PC-3 (cell line): ENCODE results near the gene TRAPPC13. TPM values are rescaled to one million over a fixed set of nuclear protein-coding genes. Genes with fewer than 3 reads are reported as not detected.
A peak's percentile ranks its signal among the peaks of the same experiment; 100 is the strongest.

ENCODE experiments used
- ATAC-seq: fragments of 200-7000 bp; cut with Tn5 transposase; 2 replicates; pipeline ENCODE4 v1.9.1; 2020; ENCODE audit warnings: mild to moderate bottlenecking, moderate library complexity
- BruUV-seq: library from RNA; stranded (reverse); fragments of 400-500 nt; replicated peaks from 2 replicates; lab custom pipeline; 2021; lab: Mats Ljungman, UMichigan
- CTCF ChIA-PET: fragments of 300-600 bp; sonication (Branson Sonifier 250); formaldehyde crosslinking; loops from one replicate; lab custom pipeline; 2022; ENCODE audit warnings: antibody characterized with exemption; lab: Charles Lee
- POLR2A ChIA-PET: fragments of 300-600 bp; sonication (Branson Sonifier 250); formaldehyde crosslinking; loops from one replicate; lab custom pipeline; 2022; ENCODE audit warnings: antibody characterized with exemption; ENCODE audit not compliant: unreplicated experiment; lab: Charles Lee
- DNase-seq: peaks from one replicate; pipeline ENCODE4 v3.0.0-alpha.2; 2015
- H2AFZ ChIP-seq: fragments of 300-600 bp; sonication (generic); 2 replicates; pipeline ENCODE4 v1.6.0; 2016; ENCODE audit warnings: antibody characterized with exemption, low read length
- H3F3A ChIP-seq: fragments of 300-600 bp; sonication (generic); one replicate; pipeline ENCODE4 v1.6.0; 2017; ENCODE audit warnings: antibody characterized with exemption, low read length, control low read depth, mild to moderate bottlenecking; ENCODE audit not compliant: unreplicated experiment
- H3K27ac ChIP-seq: fragments of 300-600 bp; sonication (generic); 2 replicates; pipeline ENCODE4 v1.5.1; 2016; ENCODE audit warnings: mild to moderate bottlenecking, low read length
- H3K27me3 ChIP-seq: fragments of 300-600 bp; sonication (generic); 2 replicates; pipeline ENCODE4 v1.6.1; 2016; ENCODE audit warnings: low read length, mixed read lengths
- H3K36me3 ChIP-seq: fragments of 300-600 bp; sonication (generic); 2 replicates; pipeline ENCODE4 v1.6.1; 2016; ENCODE audit warnings: low read depth, mixed run types, low read length, mixed read lengths
- H3K4me1 ChIP-seq: fragments of 300-600 bp; sonication (generic); 2 replicates; pipeline ENCODE4 v1.5.1; 2016; ENCODE audit warnings: low read length; ENCODE audit not compliant: insufficient read depth
- H3K4me2 ChIP-seq: fragments of 300-600 bp; sonication (generic); 2 replicates; pipeline ENCODE4 v1.6.0; 2016; ENCODE audit warnings: low read length
- H3K4me3 ChIP-seq: fragments of 300-600 bp; sonication (generic); 2 replicates; pipeline ENCODE4 v1.5.1; 2016; ENCODE audit warnings: mild to moderate bottlenecking, low read length, mixed read lengths
- H3K79me2 ChIP-seq: fragments of 300-600 bp; sonication (generic); 2 replicates; pipeline ENCODE4 v1.6.1; 2017; ENCODE audit warnings: low read length, mixed read lengths
- H3K9ac ChIP-seq: fragments of 300-600 bp; sonication (generic); 2 replicates; pipeline ENCODE4 v1.6.0; 2016; ENCODE audit warnings: mild to moderate bottlenecking, low read length
- H3K9me2 ChIP-seq: fragments of 300-600 bp; sonication (generic); replicated peaks from 2 replicates; pipeline ENCODE4 v1.6.1; 2016; ENCODE audit warnings: mixed run types, low read length, mixed read lengths
- H3K9me3 ChIP-seq: fragments of 300-600 bp; sonication (generic); 2 replicates; pipeline ENCODE4 v1.6.1; 2016; ENCODE audit warnings: low read length, mixed read lengths
- H4K20me1 ChIP-seq: fragments of 300-600 bp; sonication (generic); 2 replicates; pipeline ENCODE4 v1.6.1; 2016; ENCODE audit warnings: low read length, mixed read lengths
- EZH2 ChIP-seq: fragments of 300-600 bp; sonication (generic); IDR thresholded peaks from one replicate; pipeline ENCODE4 v1.6.1; 2017; ENCODE audit warnings: antibody characterized with exemption, mild to moderate bottlenecking, low read length; ENCODE audit not compliant: unreplicated experiment
- EZH2phosphoT487 ChIP-seq: fragments of 300-600 bp; sonication (generic); IDR thresholded peaks from 2 replicates; pipeline ENCODE4 v1.6.1; 2018; ENCODE audit warnings: mild to moderate bottlenecking, antibody characterized with exemption, low read length, borderline replicate concordance
- intact Hi-C: fragments of 100-400 bp; cut with micrococcal nuclease; formaldehyde crosslinking; loops from 2 replicates; pipeline ENCODE4 v1.9.0; 2023
- total RNA-seq: library from RNA; depleted of rRNA; stranded (reverse); fragments of >200 nt; gene quantifications from 2 replicates; pipeline ENCODE4 v1.2.3, GENCODE V29; 2014
- TF ChIP-seq, protein P1 (sequence below): fragments of 300-600 bp; sonication (generic); conservative IDR thresholded peaks from 2 replicates; pipeline ENCODE4 v1.5.1; 2017; ENCODE audit warnings: antibody characterized with exemption, low read depth, mild to moderate bottlenecking, low read length

The TRAPPC13 gene
- total RNA-seq, 1 experiment from 2014 or later = 6.6 TPM

DNA sequence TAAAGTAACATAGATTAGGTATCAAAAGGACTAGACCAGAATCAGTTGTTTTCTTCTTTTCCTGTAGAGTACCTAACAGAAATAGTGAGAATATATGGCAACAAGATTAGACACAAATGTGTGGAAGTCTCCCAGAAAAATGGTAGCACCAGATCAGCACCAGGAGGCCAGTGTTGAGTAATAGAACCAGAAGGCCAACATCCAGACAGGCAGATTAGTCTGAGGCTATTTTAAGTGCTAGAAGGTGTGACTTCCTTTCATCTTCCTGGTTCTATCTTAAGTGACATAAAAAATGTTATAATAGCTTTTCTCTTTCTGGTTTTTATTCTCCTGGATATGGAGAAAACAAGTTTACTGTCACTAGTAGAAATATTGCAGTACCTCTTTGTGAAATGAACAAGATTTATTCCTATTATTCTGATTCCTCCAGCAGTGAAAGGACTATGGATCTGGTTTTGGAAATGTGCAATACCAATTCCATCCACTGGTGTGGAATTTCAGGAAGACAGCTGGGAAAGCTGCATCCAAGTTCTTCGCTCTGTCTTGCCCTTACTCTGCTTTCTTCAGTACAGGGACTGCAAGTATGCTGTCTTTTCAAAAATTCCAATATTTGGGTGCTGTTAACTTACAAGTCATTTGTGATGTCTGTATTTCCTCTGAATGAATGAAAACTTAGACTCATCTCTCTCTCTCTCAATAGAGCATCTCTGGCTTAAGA, 39.1 kb downstream of the TRAPPC13 start:
- Histone ChIP-seq H3K4me2 (no peak overlapping the region), H3K79me2 (no peaks in the 10 kb centered on the region), H3F3A (no peaks in the 10 kb centered on the region), H3K9ac (no peak overlapping the region), H3K4me1 (no peaks in the 10 kb centered on the region), H3K9me2 (no peaks in the 10 kb centered on the region), H3K27ac (no peak overlapping the region), H3K4me3 (no peak overlapping the region), H3K9me3 (no peaks in the 10 kb centered on the region), H3K36me3 (no peaks in the 10 kb centered on the region), H2AFZ (no peak overlapping the region), H4K20me1 (no peaks in the 10 kb centered on the region), H3K27me3 (no peaks in the 10 kb centered on the region)
- CTCF ChIA-PET = no interaction called here
- DNase-seq (peak; percentile 10), ATAC-seq (no peak)
- POLR2A ChIA-PET = no interaction called here
- intact Hi-C loops = no loop called here
- BruUV-seq = no TSS peak
- TF ChIP-seq, protein P1, sequence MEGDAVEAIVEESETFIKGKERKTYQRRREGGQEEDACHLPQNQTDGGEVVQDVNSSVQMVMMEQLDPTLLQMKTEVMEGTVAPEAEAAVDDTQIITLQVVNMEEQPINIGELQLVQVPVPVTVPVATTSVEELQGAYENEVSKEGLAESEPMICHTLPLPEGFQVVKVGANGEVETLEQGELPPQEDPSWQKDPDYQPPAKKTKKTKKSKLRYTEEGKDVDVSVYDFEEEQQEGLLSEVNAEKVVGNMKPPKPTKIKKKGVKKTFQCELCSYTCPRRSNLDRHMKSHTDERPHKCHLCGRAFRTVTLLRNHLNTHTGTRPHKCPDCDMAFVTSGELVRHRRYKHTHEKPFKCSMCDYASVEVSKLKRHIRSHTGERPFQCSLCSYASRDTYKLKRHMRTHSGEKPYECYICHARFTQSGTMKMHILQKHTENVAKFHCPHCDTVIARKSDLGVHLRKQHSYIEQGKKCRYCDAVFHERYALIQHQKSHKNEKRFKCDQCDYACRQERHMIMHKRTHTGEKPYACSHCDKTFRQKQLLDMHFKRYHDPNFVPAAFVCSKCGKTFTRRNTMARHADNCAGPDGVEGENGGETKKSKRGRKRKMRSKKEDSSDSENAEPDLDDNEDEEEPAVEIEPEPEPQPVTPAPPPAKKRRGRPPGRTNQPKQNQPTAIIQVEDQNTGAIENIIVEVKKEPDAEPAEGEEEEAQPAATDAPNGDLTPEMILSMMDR = peak; percentile 33
- TF ChIP-seq EZH2 (no peak), EZH2phosphoT487 (no peak)

DNA sequence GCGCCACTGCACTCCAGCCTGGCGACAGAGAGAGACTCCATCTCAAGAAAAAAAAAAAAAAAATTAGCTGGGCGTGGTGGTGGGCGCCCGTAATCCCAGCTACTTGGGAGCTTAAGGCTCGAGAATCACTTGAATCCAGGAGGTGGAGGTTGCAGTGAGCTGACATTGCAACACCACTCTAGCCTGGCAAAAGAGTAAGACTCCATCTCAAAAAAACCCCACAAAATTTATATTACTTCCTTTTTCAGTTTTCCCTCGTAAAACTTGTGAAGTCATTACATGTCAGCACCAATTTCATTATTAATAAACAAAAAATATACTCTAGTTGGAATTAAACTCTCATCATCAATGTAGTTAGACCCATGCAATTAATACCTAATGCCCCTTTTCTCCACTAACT, 43.9 kb downstream of the TRAPPC13 start:
- no peak for ATAC-seq
- TF ChIP-seq EZH2phosphoT487 (no peak), EZH2 (no peak)
- TF ChIP-seq, protein P1 = no peak
- ChIA-PET POLR2A (no interaction called here), CTCF (no interaction called here)
- Histone ChIP-seq H3K27ac (no peak overlapping the region), H3K9me2 (no peaks in the 10 kb centered on the region), H3K4me2 (no peak overlapping the region), H2AFZ (no peak overlapping the region), H4K20me1 (no peaks in the 10 kb centered on the region), H3F3A (no peaks in the 10 kb centered on the region), H3K9ac (no peak overlapping the region), H3K9me3 (no peaks in the 10 kb centered on the region), H3K27me3 (no peaks in the 10 kb centered on the region), H3K4me1 (no peaks in the 10 kb centered on the region), H3K79me2 (no peaks in the 10 kb centered on the region), H3K4me3 (no peak overlapping the region), H3K36me3 (no peaks in the 10 kb centered on the region)
- intact Hi-C loops = no loop called here
- no TSS peak for BruUV-seq
- DNase-seq = no peak

DNA sequence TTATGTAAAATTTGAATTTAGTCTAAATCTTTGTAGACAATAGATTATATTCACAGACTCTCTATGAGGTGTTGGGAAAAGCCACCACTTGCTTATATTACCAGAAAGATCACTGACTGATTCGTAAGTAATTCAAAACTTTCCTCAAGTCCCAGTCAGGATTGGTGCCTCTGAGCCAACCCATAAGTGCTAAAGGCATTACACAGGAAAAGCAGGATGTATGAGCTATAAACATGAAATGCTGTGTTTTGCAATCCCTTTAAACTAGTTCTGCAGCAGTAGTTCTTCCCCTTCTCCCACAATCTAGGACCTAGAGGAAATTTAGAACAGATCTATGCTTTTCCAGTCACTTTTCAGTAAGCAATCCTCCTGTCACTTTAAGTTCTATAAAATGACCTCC, 48.0 kb downstream of the TRAPPC13 start:
- no TSS peak for BruUV-seq
- Histone ChIP-seq H4K20me1 (no peaks in the 10 kb centered on the region), H3K4me3 (no peak overlapping the region), H3K36me3 (no peaks in the 10 kb centered on the region), H3K9me3 (no peaks in the 10 kb centered on the region), H2AFZ (no peak overlapping the region), H3K4me2 (no peak overlapping the region), H3K4me1 (no peaks in the 10 kb centered on the region), H3K27ac (no peak overlapping the region), H3K79me2 (no peaks in the 10 kb centered on the region), H3K9ac (no peak overlapping the region), H3K27me3 (no peaks in the 10 kb centered on the region), H3K9me2 (no peaks in the 10 kb centered on the region), H3F3A (no peaks in the 10 kb centered on the region)
- ATAC-seq (no peak), DNase-seq (peak; percentile 4)
- ChIA-PET CTCF (no interaction called here), POLR2A (no interaction called here)
- TF ChIP-seq EZH2 (no peak), EZH2phosphoT487 (no peak)
- TF ChIP-seq, protein P1 = no peak
- intact Hi-C loops = no loop called here
